ENCODE data around the gene BRI3BP. TPM values are rescaled to one million over a fixed set of nuclear protein-coding genes. Genes with fewer than 3 reads are reported as not detected.
"Not testable (repeated sequence)": the region's sequence is repeated elsewhere in the genome, so short reads cannot be mapped to it uniquely, and the experiment has no call there.

Gene BRI3BP
- total RNA-seq, 1 donor from 2014 or later: 4.0 TPM

- no peak for DNase-seq (ENCODE audit: extremely low read depth, low read depth, low spot score)
Observed at GRCh38 chr12:125065021-125065918, 71.8 kb downstream of the BRI3BP start, which contains the start of gene AACS. AACS (plus strand) TSS chr12:125065435; CDS start chr12:125065585, 150 bp downstream.

GRCh38 chr12:125065919-125066570 is 72.6 kb downstream of the BRI3BP start:
- DNase-seq (ENCODE audit: extremely low read depth, low read depth, low spot score): no peak

- no peak for DNase-seq (ENCODE audit: extremely low read depth, low read depth, low spot score)
Observed at GRCh38 chr12:125068391-125068790, 74.9 kb downstream of the BRI3BP start.

- DNase-seq (ENCODE audit: extremely low read depth, low read depth, low spot score): no peak
Observed at GRCh38 chr12:125069616-125070015, 76.2 kb downstream of the BRI3BP start.

- no peak for DNase-seq (ENCODE audit: extremely low read depth, low read depth, low spot score)
Observed at GRCh38 chr12:125070112-125070511, 76.7 kb downstream of the BRI3BP start.

GRCh38 chr12:125070661-125071390 is 77.4 kb downstream of the BRI3BP start:
- DNase-seq (ENCODE audit: extremely low read depth, low read depth, low spot score): no peak

GRCh38 chr12:125071456-125071855 is 78.0 kb downstream of the BRI3BP start:
- no peak for DNase-seq (ENCODE audit: extremely low read depth, low read depth, low spot score)

- DNase-seq (ENCODE audit: extremely low read depth, low read depth, low spot score): no peak
Observed at GRCh38 chr12:125072496-125072895, 79.1 kb downstream of the BRI3BP start.

GRCh38 chr12:125074294-125074693 is 80.8 kb downstream of the BRI3BP start:
- not testable (repeated sequence) for DNase-seq (ENCODE audit: extremely low read depth, low read depth, low spot score)

- no peak for DNase-seq (ENCODE audit: extremely low read depth, low read depth, low spot score)
Observed at GRCh38 chr12:125076103-125076502, 82.7 kb downstream of the BRI3BP start.

- no peak for DNase-seq (ENCODE audit: extremely low read depth, low read depth, low spot score)
Observed at GRCh38 chr12:125079084-125079483, 85.6 kb downstream of the BRI3BP start.

GRCh38 chr12:125079648-125080645 is 86.5 kb downstream of the BRI3BP start:
- no peak for DNase-seq (ENCODE audit: extremely low read depth, low read depth, low spot score)

Other genes starting within 250 kb of the BRI3BP start
- 32.4 and 35.2 TPM in 2 replicates for gene SCARB1, start 129.8 kb upstream of the BRI3BP start, total RNA-seq
- gene UBC, start 79.0 kb upstream of the BRI3BP start, total RNA-seq: 1,417 and 1,419 TPM in 2 replicates
- gene DHX37, start 4.5 kb upstream of the BRI3BP start, total RNA-seq: 10.1 and 16.6 TPM in 2 replicates
- gene AACS, start 71.8 kb downstream of the BRI3BP start, total RNA-seq: 21.0 and 23.3 TPM in 2 replicates
- 0.15 and 0.93 TPM in 2 replicates for gene TMEM132B, start 192.7 kb downstream of the BRI3BP start, total RNA-seq